ENCODE results near the gene TMEM86B. TPM values are rescaled to one million over a fixed set of nuclear protein-coding genes. Genes with fewer than 3 reads are reported as not detected.

TMEM86B gene
- total and polyA plus RNA-seq, 2 donors (not counting 3 experiments of a cell fraction or from before 2014, with no cell fraction given): 4.5 to 5.4 TPM

DNA sequence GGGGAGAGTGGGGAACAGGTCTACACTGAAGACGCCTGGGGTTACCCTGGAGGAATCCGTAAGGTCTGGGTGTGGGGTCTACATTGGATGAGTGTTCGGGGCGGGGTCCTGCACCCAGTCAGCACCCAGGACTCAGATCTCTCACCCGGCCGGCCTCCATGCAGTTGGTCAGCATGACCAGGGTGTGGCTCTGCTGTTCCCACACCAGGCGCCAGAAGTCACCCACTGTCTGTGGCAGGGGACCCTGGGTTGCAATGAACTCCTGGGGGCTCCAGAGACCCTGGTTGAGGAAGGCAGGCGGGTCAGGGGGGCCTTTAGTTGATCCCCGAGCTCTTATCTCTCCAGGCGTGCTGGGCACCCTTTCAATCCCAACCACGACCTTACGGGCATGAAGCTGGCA is 42.5 kb downstream of the TMEM86B start:
- FAIRE-seq (no peak), DNase-seq (ENCODE audit: low read depth, low spot score) (no peak)
- Histone ChIP-seq H3K9me1 (replicated peaks; ENCODE audit: control insufficient read depth, extremely low read depth, insufficient read depth, low read length) (no peaks in the 10 kb centered on the region), H3K27ac (ENCODE audit: insufficient read depth, low read depth, low read length) (no peak overlapping the region), H3K9me3 (replicated peaks; ENCODE audit: control insufficient read depth, insufficient read depth, low read length) (no peaks in the 10 kb centered on the region), H3K36me3 (ENCODE audit: control insufficient read depth in 2 of 2, extremely low read depth in 1 of 2, insufficient read depth in 2 of 2, low read length in 2 of 2) (no peaks in the 10 kb centered on the region), H3K27me3 (ENCODE audit: control insufficient read depth in 2 of 2, insufficient read depth in 2 of 2, low read length in 2 of 2) (peaks cover 0 to 4% of the 10 kb centered on the region in 2 experiments), H3K79me2 (ENCODE audit: control insufficient read depth, insufficient read depth, low read length) (no peaks in the 10 kb centered on the region), H3K4me2 (ENCODE audit: insufficient read depth, low read length) (no peak overlapping the region), H4K20me1 (replicated peaks; ENCODE audit: control insufficient read depth, extremely low read depth, insufficient read depth, low read length) (no peaks in the 10 kb centered on the region), H2AFZ (ENCODE audit: low read depth, low read length) (no peak overlapping the region), H3K4me1 (ENCODE audit: control insufficient read depth, extremely low read depth, insufficient read depth, low read length) (peaks cover 5% of the 10 kb centered on the region), H3K9ac (replicated peaks; ENCODE audit: extremely low read depth, insufficient read depth, low read length) (no peak overlapping the region), H3K4me3 (replicated peaks in 1 of 3; ENCODE audit: insufficient read depth in 1 of 3, low read depth in 1 of 3, low read length in 3 of 3) (no peak overlapping the region)
- CTCF ChIA-PET: no interaction called here
- dilution Hi-C loops (cut with MboI; ENCODE audit: extremely low pct_ligation_motif_present, low sequenced_read_pairs) (no loop called here), intact Hi-C loops (cut with micrococcal nuclease) (no loop called here)
- TF ChIP-seq EZH2 (IDR thresholded peaks at IDR 0.05; ENCODE audit: borderline replicate concordance, low read depth, low read length, severe bottlenecking) (no peak), JUN (IDR thresholded peaks at IDR 0.05; ENCODE audit: borderline replicate concordance, insufficient read depth, insufficient read length, low read depth) (no peak), MYC (IDR thresholded peaks at IDR 0.05; ENCODE audit: low read depth, low read length) (no peak), POLR2AphosphoS5 (IDR thresholded peaks at IDR 0.05; ENCODE audit: insufficient read depth, low read depth, low read length) (no peak), GATA2 (IDR thresholded peaks at IDR 0.05; ENCODE audit: insufficient read depth, insufficient read length, low read depth, low read length) (no peak), POLR2A (IDR thresholded peaks at IDR 0.05; ENCODE audit: low read depth, low read length) (no peak), FOS (IDR thresholded peaks at IDR 0.05; ENCODE audit: borderline replicate concordance, insufficient read depth, low read length) (no peak)
- TF ChIP-seq, protein P1, sequence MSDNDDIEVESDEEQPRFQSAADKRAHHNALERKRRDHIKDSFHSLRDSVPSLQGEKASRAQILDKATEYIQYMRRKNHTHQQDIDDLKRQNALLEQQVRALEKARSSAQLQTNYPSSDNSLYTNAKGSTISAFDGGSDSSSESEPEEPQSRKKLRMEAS (IDR thresholded peaks at IDR 0.05; ENCODE audit: insufficient read depth, insufficient read length): no peak
- TF ChIP-seq, protein P2, sequence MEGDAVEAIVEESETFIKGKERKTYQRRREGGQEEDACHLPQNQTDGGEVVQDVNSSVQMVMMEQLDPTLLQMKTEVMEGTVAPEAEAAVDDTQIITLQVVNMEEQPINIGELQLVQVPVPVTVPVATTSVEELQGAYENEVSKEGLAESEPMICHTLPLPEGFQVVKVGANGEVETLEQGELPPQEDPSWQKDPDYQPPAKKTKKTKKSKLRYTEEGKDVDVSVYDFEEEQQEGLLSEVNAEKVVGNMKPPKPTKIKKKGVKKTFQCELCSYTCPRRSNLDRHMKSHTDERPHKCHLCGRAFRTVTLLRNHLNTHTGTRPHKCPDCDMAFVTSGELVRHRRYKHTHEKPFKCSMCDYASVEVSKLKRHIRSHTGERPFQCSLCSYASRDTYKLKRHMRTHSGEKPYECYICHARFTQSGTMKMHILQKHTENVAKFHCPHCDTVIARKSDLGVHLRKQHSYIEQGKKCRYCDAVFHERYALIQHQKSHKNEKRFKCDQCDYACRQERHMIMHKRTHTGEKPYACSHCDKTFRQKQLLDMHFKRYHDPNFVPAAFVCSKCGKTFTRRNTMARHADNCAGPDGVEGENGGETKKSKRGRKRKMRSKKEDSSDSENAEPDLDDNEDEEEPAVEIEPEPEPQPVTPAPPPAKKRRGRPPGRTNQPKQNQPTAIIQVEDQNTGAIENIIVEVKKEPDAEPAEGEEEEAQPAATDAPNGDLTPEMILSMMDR (IDR thresholded peaks at IDR 0.05; ENCODE audit: extremely low read depth in 1 of 2, insufficient read depth in 1 of 2, low read depth in 1 of 2, low read length in 2 of 2): no peak
- POLR2A ChIA-PET: no interaction called here
- BruUV-seq (replicated peaks): no TSS peak
